Osteoblast (primary cell): ENCODE results near the gene ADRM1. TPM values are rescaled to one million over a fixed set of nuclear protein-coding genes. Genes with fewer than 3 reads are reported as not detected.

Experiments used
- DNase-seq: peaks from one replicate; pipeline ENCODE4 v3.0.0; 2011; ENCODE audit warnings: low spot score, mixed read lengths; ENCODE audit not compliant: insufficient read length; ENCODE audit errors: missing footprints
- H2AFZ ChIP-seq: 2 replicates; pipeline ENCODE4 v1.6.0; 2011; ENCODE audit warnings: mild to moderate bottlenecking, low read length
- H3K27ac ChIP-seq: 2 replicates; pipeline ENCODE4 v1.5.1; 2011; ENCODE audit warnings: mild to moderate bottlenecking, low read depth, low read length, moderate library complexity
- H3K27me3 ChIP-seq: 2 replicates; pipeline ENCODE4 v1.6.0; 2012; ENCODE audit warnings: mild to moderate bottlenecking, control low read depth, inconsistent platforms, low read length, moderate library complexity; ENCODE audit not compliant: insufficient read depth
- H3K36me3 ChIP-seq: 2 replicates; pipeline ENCODE4 v1.5.1; 2011; ENCODE audit warnings: mild to moderate bottlenecking, low read length, control low read depth, moderate library complexity; ENCODE audit not compliant: insufficient read depth
- H3K4me1 ChIP-seq: 2 replicates; pipeline ENCODE4 v1.5.1; 2011; ENCODE audit warnings: mild to moderate bottlenecking, low read length, control low read depth, moderate library complexity; ENCODE audit not compliant: insufficient read depth
- H3K4me2 ChIP-seq: 2 replicates; pipeline ENCODE4 v1.6.0; 2011; ENCODE audit warnings: mild to moderate bottlenecking, low read length; ENCODE audit not compliant: insufficient read depth
- H3K4me3 ChIP-seq: fragments of 200-600 bp; sonication (generic); 3 replicates; pipeline ENCODE4 v1.5.1; 2012; ENCODE audit warnings: mild to moderate bottlenecking, low read length, inconsistent platforms; ENCODE audit not compliant: insufficient read depth
- H3K79me2 ChIP-seq: 2 replicates; pipeline ENCODE4 v1.6.0; 2012; ENCODE audit warnings: mild to moderate bottlenecking, low read length, control low read depth, inconsistent platforms; ENCODE audit not compliant: insufficient read depth
- H3K9me3 ChIP-seq: 2 replicates; pipeline ENCODE4 v1.5.1; 2011; ENCODE audit warnings: low read depth, low read length, control low read depth
- H4K20me1 ChIP-seq: 2 replicates; pipeline ENCODE4 v1.6.0; 2012; ENCODE audit warnings: mild to moderate bottlenecking, low read length, control low read depth; ENCODE audit not compliant: insufficient read depth
- total RNA-seq: library from RNA; depleted of rRNA; stranded (reverse); fragments of >200 nt; gene quantifications from 2 replicates; pipeline ENCODE4 v1.2.3, GENCODE V29; 2012
- TF ChIP-seq, protein P1 (sequence below): IDR thresholded peaks from 2 replicates; pipeline ENCODE4 v1.5.1; 2011; ENCODE audit warnings: mild to moderate bottlenecking, low read depth, low read length, moderate library complexity; ENCODE audit errors: extremely low read depth

The ADRM1 gene
- total RNA-seq, 1 donor, result 103 TPM

DNA sequence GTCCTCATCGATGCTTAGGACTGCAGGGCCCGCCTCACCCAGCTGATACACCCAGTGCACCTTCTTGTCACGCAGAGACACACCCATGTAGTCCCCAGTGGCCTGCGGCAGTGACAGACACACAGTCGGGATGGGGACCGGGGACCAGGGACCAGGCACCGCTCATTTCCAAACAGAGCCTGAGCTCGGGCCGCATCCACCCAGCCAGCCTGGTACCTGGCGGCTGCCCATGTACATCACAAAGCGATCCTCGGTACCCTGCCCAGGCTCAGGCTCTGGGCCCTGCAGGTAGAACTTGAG, 11.5 kb downstream of the ADRM1 start:
- Histone ChIP-seq H4K20me1 (no peaks in the 10 kb centered on the region), H3K36me3 (peaks cover under 1% of the 10 kb centered on the region), H3K4me3 (no peak overlapping the region), H2AFZ (no peak overlapping the region), H3K79me2 (no peaks in the 10 kb centered on the region), H3K27ac (no peak overlapping the region), H3K4me2 (no peak overlapping the region), H3K27me3 (no peaks in the 10 kb centered on the region), H3K4me1 (no peaks in the 10 kb centered on the region), H3K9me3 (no peaks in the 10 kb centered on the region)
- DNase-seq, result no peak
- TF ChIP-seq, protein P1, sequence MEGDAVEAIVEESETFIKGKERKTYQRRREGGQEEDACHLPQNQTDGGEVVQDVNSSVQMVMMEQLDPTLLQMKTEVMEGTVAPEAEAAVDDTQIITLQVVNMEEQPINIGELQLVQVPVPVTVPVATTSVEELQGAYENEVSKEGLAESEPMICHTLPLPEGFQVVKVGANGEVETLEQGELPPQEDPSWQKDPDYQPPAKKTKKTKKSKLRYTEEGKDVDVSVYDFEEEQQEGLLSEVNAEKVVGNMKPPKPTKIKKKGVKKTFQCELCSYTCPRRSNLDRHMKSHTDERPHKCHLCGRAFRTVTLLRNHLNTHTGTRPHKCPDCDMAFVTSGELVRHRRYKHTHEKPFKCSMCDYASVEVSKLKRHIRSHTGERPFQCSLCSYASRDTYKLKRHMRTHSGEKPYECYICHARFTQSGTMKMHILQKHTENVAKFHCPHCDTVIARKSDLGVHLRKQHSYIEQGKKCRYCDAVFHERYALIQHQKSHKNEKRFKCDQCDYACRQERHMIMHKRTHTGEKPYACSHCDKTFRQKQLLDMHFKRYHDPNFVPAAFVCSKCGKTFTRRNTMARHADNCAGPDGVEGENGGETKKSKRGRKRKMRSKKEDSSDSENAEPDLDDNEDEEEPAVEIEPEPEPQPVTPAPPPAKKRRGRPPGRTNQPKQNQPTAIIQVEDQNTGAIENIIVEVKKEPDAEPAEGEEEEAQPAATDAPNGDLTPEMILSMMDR, result no peak

DNA sequence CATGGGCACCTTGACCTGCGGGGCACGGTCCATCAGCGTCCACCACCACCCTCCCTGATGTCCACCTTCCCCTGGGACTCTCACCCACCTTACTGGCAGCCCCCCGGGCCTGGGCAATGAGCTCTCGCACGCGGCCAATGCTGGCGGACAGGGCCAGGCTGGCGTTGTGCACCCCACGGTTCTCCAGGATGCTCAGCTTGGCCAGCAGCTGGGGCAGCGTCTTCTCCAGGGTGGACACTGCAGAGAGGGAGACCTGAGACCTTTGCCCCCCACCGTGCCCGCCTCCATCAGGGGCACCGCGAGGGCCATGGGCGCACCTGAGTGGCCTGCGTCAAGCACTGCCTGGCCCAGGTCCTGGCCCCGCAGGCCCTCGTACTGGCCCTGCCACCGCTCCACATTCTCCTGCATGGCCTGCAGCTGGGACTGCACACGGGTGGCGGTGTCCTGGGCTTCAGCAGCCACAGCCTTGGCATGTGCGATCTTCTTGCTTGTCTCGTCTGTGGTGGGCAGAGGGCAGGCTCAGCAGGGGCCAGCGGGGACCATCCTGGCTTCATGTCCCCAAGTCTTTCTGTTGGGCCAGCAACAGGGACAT, 12.0 kb downstream of the ADRM1 start:
- H2AFZ ChIP-seq, result no peak overlapping the region
- H3K36me3 ChIP-seq, result no peaks in the 10 kb centered on the region
- peak; percentile 87 for DNase-seq
- H3K79me2 ChIP-seq, result no peaks in the 10 kb centered on the region
- H3K27me3 ChIP-seq, result no peaks in the 10 kb centered on the region
- H3K4me2 ChIP-seq, result no peak overlapping the region
- H3K4me1 ChIP-seq, result no peaks in the 10 kb centered on the region
- H3K4me3 ChIP-seq, result no peak overlapping the region
- no peaks in the 10 kb centered on the region for H3K9me3 ChIP-seq
- TF ChIP-seq, protein P1, result no peak
- no peaks in the 10 kb centered on the region for H4K20me1 ChIP-seq
- H3K27ac ChIP-seq, result no peak overlapping the region

DNA sequence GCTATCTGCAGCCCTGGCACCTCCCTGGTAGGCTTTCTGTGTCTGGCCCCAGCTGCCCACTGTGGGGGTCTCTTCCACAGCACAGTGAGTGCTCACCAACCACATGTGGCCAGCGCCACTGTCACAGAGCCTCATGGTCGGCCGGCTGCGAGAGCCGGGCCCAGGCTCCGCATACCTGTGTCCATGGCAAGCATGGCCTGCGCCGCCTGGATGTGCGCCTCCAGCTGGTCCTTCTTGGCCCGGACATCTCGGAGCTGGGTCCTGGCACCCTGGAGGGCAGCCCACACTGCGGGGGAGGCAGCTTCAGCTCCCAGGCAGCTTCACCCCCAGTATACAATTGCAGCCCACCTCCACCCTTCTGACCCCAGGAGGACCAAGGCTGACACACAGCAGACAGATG, 13.0 kb downstream of the ADRM1 start:
- no peaks in the 10 kb centered on the region for H3K36me3 ChIP-seq
- H3K79me2 ChIP-seq, result no peaks in the 10 kb centered on the region
- H3K27ac ChIP-seq, result no peak overlapping the region
- H3K4me3 ChIP-seq, result no peak overlapping the region
- H2AFZ ChIP-seq, result no peak overlapping the region
- H4K20me1 ChIP-seq, result no peaks in the 10 kb centered on the region
- no peaks in the 10 kb centered on the region for H3K9me3 ChIP-seq
- no peaks in the 10 kb centered on the region for H3K4me1 ChIP-seq
- TF ChIP-seq, protein P1, result no peak
- DNase-seq, result no peak
- no peak overlapping the region for H3K4me2 ChIP-seq
- no peaks in the 10 kb centered on the region for H3K27me3 ChIP-seq

DNA sequence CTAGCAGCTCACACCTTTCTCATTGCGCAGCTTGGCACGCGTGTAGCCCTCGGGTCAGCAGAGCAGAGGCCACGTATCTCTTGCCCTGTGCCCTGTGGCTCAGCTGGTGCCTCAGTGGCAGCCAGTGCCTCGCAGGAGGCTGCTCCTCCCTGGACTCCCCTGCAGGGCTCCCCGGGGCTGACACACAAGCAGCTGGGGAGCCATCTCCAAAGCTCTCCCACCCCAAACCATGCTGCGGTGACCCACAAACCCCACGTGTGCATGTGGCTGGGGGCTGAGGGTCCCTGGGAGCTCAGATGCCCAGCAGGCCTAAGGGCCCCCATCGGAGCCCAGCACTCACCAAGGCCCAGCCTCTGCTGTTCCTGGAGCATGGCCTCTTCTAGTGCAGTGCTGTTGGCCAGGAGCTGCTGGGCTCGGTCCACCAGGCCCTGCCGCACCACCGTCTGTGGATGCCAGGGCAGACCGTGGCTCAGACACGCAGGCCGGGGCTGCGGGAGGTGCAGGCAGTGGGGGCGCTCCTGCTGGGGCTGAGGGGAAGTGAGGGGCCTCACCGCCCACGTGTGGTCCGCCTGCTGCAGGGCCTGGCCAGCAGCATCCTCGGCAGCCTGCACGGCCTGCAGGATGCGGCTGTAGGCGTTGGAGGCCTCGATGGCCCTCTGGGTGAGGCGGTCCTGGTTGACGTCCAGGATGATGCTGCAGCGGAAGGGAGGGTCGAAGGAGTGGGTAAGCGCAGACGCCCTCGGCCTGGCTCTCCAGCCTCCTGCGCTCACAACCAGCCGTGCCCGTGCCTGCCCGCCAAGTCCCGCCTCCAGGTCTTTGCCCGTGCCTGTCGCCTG, 13.8 kb downstream of the ADRM1 start:
- no peaks in the 10 kb centered on the region for H3K79me2 ChIP-seq
- H3K4me2 ChIP-seq, result no peak overlapping the region
- H3K27me3 ChIP-seq, result no peaks in the 10 kb centered on the region
- no peak overlapping the region for H3K27ac ChIP-seq
- no peak overlapping the region for H2AFZ ChIP-seq
- no peaks in the 10 kb centered on the region for H3K9me3 ChIP-seq
- TF ChIP-seq, protein P1, result no peak
- H4K20me1 ChIP-seq, result no peaks in the 10 kb centered on the region
- no peak for DNase-seq
- no peaks in the 10 kb centered on the region for H3K4me1 ChIP-seq
- H3K36me3 ChIP-seq, result no peaks in the 10 kb centered on the region
- H3K4me3 ChIP-seq, result no peak overlapping the region
